ENCODE data around the gene KRIT1.

Gene KRIT1

GRCh38 chr7:92155108-92155739, 90.5 kb downstream of the KRIT1 start:
- FAIRE-seq (no peak), DNase-seq (ENCODE audit: low spot score) (no peak)

- FAIRE-seq (no peak), DNase-seq (ENCODE audit: low spot score) (no peak)
Observed at GRCh38 chr7:92150450-92151017, 95.2 kb downstream of the KRIT1 start.

GRCh38 chr7:92149736-92150239, 95.9 kb downstream of the KRIT1 start:
- no peak for DNase-seq (ENCODE audit: low spot score)
- FAIRE-seq, result no peak
